DMS 273 treated with DMSO at 0.1 percent for 48 hours (cell line): ENCODE measurements around the gene PLXNB2.
A peak's percentile ranks its signal among the peaks of the same experiment; 100 is the strongest.

ENCODE experiments used
- DNase-seq: peaks from one replicate; lab custom pipeline; 2025; lab: John Stamatoyannopoulos, UW

Gene PLXNB2

DNA sequence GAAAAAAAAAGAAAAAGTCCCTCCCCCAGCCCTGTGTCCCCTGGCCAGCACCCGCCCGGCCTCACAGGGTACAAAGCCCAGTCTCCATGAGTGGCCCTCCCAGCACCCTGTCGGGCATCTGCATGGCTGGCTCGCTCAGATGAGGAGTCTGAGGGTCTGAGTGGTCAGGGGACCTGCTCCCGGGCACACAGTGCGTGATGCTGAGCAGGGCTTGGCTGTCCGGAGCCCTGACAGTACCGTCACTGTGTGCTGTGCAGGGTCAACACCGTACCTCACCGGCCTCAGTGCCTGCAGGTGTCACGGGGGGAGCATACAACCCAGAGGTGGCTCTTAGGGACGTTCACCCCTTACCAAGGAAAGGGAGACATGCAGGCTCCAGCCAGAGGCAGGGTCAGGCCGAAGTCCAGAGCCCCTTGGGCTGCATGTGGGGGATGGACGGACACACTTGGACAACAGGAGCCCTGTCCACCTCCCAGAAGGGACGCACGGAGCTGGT is 3.6 kb upstream of the PLXNB2 start:
- DNase-seq, result no peak

DNA sequence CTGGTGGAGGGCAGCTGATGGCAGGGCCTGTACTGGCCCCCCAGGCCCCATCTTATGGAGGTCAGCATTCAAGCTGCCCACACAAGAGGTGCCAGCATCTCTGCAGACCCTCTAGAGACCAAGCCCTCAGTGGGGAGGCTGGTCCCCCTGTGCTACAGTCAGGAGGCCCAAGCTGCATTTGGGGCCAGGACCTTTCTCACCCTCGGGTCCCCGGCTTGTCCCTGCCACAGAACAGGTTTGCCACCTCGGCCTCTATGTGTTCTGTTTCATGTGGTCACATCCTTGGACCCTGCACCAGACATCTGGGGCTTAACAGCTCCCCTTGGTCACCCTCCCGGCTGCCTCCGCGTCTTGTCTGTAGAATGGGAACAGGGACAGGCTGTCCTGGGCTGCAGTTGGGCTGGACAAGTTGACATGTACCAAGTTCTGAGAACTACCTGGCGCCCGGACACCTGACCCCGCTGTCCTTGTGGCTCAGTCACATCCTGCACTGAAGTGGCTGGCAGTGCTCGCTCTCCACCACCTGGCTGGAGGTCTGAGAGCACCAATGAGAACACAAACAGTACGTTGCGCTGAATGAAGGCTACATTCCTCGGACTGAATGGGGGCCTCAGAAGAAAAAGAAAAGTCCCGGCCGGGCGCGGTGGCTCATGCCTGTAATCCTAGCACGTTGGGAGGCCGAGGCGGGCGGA is 2.7 kb upstream of the PLXNB2 start:
- DNase-seq, result no peak

DNA sequence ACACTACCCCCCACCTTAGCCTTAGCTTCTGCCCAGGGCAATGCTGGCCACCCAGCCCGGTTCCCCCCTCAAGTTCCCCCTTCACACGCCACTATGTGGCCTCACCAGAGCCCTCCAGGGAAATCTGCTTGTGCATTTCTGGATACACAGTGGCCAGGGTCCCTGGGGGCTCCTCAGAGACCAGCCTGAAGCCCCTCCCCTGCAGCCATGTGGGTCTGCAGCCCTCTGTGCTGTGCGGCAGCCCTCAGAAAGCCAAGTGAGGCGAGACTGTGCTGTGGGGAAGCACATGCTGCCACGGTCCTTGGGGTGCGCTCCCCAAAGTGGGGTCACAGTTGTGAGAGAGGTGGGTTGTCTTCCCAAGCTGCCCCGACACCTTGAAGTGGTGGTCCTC is 2.1 kb upstream of the PLXNB2 start:
- no peak for DNase-seq

DNA sequence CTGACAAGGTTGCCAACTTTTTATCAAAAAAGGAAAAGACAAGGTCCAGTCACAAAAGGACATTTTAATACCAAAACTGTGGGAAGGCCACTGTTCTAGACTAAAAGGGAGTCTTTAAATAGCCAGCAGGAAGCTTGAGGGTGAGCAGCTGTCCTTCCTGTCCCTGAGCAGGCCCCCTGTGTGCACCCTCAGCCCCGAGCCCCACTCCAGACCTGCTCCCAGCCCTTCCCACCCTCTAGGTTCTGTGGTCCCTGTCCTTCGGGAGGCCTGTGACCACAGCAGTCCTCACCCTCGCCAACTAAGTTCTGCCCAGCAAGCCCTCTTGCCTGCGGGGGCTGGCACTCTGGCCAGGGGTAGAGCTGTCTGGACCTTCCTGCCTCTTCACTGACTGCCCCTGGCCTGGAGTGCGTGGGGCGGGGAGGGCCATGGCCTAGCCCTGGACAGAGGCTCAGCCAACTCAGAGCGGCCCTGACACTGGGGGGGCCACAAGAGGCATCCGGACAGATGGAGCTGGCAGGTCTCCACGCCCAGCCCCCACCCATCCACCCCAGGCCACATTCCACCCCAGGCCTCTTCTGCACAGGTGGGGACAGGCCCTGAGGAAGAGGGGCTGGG is 1.6 kb upstream of the PLXNB2 start:
- DNase-seq, result no peak

DNA sequence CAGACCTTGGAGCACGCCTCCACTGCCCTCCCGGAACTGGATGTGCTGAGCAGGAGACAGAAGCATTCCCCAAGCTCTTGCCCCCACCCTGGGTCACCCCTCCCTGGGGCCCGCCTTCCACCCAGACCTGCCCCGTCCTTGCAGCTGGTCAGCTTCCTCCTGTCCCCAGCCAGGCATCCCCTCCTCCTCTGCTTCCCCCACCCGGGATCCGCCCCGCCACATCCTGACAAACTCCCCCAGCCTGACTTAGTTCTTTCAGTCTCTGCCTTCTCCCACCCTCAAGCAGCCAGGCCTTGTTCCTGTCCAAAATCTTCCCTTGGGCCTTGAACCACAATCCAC is 1.1 kb upstream of the PLXNB2 start:
- DNase-seq, result no peak

DNA sequence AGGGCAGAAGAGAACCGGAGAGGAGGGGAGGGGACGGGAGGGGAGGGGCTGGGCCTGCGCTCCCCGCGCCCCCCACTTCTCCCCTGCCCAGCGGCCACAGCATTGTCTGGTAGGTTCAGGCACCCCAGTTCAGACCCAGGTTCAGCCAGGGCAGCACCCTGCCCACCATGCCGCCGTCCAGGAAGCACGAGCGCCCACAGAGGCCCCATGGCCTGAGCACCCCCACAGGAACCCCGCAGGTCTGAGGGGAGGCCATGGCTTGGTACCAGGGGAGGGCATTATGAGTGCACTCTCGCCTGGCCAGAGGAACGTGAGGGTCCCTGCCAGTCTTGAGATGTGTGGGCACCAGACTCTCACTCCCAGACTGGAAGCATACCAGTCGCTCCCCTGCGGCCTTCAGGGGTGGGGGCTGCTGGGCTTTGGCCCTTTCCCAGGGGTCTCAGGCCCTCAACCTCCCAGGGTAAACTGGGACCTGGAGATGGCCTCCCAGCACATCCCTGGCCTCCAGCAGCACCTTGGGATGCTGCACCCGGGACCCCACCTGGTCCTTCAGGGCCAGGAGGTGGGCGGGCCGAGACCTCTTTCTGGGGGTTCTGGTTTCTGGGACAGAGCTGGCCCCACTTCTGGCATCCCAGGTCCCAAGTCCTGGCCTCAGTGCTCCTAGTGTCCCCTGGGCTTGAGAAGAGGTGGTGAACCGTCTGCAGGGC is 597 bp upstream of the PLXNB2 start:
- no peak for DNase-seq

DNA sequence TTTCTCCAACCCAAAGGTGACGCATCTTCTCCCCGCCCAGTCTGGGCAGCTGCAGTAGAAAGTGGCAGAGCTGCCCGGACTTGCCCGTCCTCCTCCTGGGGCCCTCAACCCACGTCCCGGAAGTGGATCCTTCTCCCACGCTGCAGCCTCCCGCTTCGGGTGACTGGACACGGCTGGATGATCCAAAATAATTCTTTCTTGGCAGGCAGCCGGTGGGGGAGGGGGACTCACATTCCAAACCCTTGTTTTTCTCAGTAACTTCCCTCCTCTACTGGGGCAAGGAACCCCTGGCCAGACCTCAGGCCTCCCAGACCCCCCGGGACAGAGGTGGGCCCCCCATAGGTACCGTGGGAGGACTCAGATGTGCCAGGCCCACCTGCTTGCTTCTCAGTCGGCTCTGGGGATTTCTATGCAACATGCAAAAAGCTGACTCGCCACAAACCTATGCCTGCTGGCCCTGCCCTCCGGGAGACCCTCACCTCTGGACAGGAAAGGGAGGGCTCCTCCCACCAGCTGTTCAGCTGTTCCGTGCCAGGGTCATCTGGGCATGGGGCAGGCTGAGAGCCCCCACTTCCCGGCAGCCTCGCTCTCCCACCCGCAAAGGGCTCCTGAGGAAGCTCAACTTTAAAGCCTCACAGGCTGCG is 1.4 kb downstream of the PLXNB2 start:
- DNase-seq, result peak; percentile 78

DNA sequence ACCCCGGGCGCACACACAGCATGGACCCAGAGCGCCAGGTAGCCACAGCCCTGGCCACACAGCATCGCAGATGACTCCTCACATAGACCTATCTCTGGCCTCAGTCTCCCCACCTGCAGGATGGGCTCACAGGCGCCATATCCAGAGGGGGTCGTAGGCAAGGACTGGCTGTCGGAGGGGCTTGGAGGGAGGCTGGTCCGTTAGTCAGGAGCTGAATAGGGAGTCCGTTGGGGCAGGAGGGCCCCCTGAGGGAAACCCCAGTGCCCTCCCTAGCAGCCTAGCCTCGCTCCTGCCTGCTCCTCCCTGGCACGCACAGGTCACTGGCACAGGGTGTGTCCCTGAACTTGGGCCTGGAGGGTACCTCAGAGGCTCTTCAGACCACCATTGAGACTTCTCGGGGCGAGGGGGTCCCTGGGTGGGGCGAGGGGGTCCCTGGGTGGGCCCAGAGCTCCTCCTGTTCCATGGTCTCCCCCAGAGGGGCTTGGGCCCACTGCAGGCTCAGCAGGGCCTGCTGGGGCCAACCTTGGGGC is 2.0 kb downstream of the PLXNB2 start:
- DNase-seq, result no peak

DNA sequence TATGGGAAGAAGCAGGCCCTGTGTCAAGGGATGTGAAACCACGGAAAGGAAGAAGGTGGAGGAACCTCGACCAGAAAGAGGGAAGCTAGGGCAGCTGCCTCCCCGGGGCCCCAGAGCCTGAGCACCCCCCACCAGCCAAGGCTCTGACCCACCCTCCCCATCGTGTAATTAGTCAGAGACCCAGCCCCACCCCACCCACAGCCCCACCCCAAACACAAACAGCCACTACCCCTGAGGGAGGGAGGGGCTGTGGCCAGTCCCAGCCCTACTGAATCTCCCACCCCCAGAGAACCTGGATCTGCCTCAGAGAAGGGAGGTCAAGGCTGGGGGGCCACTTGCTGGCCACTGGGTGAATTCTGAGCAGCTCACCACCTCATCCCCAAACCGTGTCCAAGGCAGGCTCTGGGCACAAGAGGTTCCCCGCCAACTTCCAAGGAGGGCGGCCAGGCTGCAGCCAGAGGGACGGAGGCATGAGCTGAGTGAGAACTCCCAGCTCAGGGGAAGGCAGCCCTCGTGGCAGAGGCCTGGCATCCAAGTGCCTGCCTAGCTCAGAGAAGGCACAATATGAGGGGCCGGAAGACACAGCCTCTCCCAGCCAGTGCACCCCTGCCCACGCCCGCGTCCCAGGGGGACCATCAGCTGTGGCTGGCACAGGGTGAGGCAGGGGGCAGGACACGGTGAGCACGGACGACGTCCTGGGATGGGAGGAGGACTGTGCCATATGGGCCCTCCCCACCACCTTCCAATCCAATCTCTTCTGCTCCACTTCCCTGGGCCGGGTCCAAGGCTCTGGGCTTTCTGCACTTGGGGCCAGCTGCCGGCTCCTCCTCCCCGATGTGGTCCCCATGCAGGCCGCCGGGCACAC is 2.7 kb downstream of the PLXNB2 start:
- peak; percentile 86 for DNase-seq

DNA sequence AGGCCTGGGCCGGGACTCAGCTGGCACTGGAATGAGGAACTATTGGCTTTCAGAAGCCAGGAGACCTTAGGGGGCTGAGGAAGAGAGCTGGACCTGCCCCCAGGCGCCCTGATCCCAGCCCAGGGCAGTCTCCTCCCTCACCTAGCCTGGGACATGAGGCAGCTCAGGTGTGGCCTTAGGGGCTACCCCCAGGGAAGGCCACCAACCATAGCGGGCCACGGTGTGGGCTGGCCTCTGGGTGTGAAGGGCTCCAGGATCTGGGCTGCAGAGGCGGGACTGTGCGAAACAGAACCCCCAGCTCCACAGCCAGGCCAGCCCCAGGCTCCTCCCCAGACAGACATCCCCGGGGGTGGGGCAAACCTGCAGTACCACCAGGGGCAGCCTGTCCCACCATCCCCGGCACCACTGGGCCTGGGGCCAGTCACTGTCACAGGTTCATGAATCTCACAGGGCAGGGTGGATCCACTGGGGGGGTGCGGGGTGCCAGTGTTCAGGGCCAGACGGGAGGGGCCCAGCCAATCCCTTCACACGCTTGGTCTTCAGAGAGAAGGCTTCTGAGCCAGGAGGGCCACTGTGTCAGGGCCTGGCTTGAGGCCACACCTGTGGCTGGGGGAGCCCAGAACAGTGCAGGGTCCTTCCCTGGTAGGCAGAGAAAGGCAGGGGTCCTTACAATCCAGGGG is 3.5 kb downstream of the PLXNB2 start:
- no peak for DNase-seq

DNA sequence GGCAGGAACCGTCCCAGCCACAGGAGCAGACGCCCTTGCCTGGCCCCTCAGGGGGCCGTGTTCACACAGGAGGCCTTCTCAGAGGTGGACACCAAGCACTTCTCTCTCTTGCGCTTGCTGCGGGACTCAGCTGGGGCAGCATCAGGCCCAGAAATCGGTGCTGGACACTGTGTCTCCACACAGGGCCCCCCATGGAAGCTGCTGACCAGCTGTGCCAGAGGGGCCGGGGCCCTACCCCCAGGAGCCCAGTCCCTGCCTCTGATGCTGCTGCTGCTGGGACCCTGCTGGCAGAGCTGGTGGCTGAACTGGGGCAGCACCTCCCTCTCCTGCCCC is 4.0 kb downstream of the PLXNB2 start:
- DNase-seq, result no peak

DNA sequence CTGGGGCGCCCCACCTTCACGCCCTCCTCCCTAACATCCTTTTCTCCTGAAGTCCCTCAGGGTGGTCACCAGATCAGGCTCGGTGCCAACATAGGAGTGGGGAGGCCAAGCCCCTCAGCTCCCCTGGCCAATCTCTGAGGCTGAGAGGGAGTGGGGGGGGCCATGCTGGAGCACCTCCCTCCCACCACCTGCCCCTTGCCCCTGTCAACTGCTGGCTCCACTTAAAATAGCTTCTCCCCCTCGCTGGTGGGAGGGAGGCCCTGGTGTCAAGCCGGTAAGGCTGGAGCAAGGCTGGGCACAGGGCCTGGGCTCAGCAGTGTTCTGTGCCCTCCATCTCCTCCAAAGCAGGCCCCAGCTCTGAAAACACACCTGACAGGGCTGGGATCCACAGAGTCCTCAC is 4.9 kb downstream of the PLXNB2 start:
- no peak for DNase-seq

DNA sequence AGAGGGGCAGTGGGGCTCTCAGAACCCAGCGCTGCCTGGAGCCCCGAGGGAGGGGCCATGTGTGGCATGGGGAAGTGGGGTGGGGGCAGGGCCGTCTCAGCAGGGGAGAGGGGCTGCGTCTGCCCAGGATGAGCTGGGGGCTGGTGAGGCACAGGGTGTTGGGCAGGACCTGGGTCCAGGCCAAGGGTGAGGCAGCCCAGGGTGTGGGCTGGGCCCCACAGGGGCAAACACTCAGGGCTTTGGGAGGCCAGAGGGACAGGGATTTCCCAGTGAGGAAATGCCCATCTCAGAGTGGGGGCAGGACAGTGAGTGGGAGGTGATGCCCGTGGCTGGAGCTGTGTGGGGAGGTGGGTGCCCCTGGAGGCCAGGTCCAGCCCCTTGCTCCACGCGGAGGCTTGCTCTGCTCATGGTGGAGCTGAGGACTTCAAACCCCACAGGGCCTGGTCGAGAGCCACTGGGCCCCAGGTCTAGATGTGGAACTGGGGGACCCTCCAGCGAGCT is 5.4 kb downstream of the PLXNB2 start:
- DNase-seq, result no peak

DNA sequence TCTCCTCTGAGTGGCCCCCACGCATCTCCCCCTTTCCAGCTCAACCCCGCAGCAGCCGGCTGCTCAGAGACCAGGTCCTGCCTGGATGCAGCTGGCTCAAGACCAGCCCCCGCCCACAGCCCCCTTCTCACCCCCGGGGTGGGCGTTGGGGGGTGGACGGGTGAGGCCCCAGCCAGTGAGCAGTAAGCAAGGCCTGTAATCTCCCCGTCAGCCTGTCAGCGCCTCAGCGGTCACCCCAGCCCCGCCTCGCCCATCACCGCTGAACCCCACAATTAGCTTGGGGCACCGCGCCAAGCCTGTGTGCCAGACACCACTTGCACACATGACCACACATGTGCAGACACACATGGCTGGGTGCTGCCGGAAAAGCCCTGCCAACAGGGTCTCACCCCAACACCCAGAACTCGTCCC is 5.9 kb downstream of the PLXNB2 start:
- no peak for DNase-seq

DNA sequence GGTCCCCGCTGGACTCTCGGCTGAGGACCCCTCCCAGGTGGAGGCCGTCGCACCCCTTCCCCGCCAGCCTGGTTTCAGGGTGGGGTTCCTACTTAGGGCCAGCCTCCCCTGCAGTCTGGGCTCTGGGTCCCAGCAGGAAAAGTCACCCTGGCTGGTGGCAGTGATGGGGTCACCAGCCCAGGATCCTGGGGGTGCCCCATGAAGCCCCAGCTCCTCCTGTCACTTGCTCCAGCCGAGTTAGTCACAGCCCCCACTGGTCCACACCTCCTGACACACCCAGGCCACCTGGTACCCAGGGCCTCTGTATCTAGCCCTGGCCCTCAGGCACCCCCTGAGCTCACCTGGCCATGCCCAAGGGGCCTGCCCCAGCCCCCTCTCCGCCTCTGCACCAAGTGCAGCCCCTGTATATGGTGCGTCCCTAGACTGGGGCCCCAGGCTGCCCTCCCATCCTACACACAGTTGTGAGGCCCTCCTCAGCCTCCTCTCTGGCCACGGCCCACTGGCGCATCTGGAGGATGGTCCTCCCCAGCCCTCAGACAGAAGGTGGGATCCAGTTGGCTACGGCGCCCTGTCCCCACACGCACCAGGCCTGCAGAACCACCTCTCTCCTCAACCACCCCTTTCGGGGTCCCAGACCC is 6.7 kb downstream of the PLXNB2 start:
- DNase-seq, result no peak

DNA sequence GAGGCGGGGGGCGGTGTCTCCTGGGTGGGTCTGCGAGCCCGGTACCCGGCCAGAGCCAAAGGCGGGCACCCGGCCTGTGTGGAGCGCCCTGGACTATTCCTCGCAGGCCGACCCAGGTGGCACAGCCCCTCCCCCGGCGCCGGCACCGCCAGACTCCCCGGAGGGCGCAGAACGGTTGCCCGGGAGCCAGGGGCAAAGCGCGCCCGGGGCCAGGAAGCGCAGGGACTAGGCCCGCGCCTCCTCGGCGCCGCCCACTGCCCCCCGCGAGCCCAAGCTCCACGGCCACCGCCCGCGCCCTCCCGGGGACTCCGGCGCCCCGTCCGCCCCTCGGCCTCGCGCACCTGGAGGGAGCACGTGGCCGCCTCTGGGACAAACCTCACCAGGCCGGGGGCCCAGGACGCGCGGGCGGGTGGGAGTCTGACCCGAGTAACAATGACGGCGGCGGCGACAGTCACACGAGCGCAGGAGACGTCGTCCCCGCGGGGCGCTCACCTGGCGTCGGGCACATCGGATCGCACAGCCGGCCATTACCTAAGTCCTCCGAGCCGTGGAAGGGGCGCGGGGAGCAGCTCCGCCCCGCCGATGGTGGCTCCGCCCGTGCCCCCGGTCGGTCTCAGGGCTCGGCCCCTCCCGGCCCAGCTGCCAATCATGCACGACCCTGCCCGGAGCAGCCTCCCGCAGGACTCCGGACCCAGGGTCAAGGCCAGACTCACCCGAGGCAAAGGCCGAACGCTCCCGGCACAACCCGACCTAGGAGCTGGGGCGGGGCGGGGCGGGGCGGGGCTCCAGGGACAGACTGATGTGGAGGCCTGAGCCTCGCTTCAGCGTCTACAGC is 7.4 kb downstream of the PLXNB2 start:
- DNase-seq, result no peak

DNA sequence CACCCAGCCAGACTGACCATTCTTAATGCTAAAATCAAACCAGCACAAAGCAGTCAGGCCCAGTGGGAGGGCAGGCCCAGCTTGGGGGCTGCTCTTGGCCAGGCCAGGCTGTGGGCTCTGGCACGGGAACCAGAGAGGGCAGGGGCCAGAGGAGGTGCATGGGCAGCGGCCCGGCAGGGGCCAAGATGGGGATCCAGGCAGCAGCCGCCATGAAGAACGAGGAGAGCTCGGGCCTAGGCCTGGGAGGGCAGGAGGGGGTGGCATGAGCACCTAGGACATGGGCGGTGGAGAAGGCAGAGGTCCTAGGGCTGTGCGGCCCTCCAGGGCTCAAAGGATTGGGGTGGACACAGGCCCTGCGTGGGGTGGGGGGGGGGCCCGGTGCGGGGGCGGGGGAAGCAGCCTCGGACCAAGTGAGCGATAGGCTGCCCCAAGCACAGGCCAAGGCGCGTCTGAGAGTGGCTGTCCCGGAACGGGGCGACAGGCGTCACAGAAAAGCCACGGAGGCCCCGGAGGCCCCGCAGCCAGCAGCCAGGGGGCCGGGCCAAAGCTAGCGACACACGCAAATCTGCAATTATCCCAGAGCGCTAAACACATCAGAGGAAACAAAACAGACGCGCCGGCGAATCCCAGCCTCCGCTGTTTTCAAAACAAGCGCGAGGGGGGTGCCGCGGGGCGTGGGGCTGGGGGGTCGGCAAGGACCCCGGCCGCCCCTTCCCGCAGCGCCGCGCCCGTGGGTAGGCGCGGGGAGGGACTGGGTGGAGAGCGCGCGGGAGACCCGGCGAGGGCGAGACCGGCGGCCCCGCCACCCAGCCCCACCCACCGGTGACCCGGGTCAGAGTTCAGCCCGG is 8.3 kb downstream of the PLXNB2 start:
- no peak for DNase-seq

DNA sequence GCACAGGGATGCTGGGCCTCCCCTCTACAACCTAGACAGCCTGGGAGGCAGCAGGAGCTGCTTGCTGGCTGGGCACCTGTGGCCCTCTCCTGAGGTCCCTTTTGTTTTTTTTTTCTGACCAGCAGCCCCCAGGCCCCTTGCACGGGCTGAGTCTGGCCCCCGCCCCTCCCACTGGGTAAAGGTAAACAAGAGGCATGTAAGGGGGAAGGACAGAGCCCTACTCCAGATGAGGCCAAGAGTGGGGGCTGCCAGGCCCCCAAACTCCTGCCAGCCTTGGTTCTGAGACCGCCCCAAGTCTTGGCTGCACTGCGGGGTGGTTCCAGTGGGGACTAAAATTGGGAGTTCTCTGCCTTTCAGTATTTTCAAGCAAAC is 9.2 kb downstream of the PLXNB2 start:
- no peak for DNase-seq
